SK-N-SH (cell line): ENCODE results near the gene MYCBP.

ENCODE experiments used
- EZH2phosphoT487 ChIP-seq: fragments of 200-600 bp; sonication (generic); IDR thresholded peaks from 2 replicates; pipeline ENCODE4 v1.6.1; 2017; ENCODE audit warnings: low read depth, mixed run types, mild to moderate bottlenecking, antibody characterized with exemption, moderate library complexity, borderline replicate concordance
- POLR2AphosphoS5 ChIP-seq: IDR thresholded peaks from 2 replicates; pipeline ENCODE4 v1.6.1; 2012; ENCODE audit warnings: low read depth, low read length
- ZBTB33 ChIP-seq: IDR thresholded peaks from 2 replicates; pipeline ENCODE4 v1.4.0; 2012; ENCODE audit warnings: low read depth, borderline replicate concordance

- TF ChIP-seq POLR2AphosphoS5 (peak; percentile 76), ZBTB33 (0 out of 2 replicates have a peak, but pooled peaks have one; percentile 45), EZH2phosphoT487 (no peak)
Measured at GRCh38 chr1:38859561-38860453, 13.3 kb downstream of the MYCBP start, which contains the start of gene RRAGC.
